HFF-Myc (cell line): ENCODE measurements around the gene GTF3A.

Experiments used
- DNase-seq: peaks from one replicate; pipeline ENCODE4 v3.0.0-alpha.2; 2011; ENCODE audit warnings: low read depth; ENCODE audit errors: extremely low read depth
- H3K4me3 ChIP-seq: replicated peaks from 2 replicates; pipeline ENCODE4 v1.5.1; 2011; ENCODE audit warnings: low read depth, mild to moderate bottlenecking, control low read depth, low read length
- CTCF ChIP-seq: IDR thresholded peaks from 2 replicates; pipeline ENCODE4 v1.5.1; 2012; ENCODE audit warnings: mild to moderate bottlenecking, low read depth, low read length, control low read depth; ENCODE audit errors: missing control alignments

GTF3A gene

GRCh38 chr13:27428160-27428559 is 3.7 kb downstream of the GTF3A start:
- no peak for TF ChIP-seq CTCF
- no peak overlapping the region for H3K4me3 ChIP-seq
- DNase-seq: no peak

GRCh38 chr13:27432180-27432579 is 7.8 kb downstream of the GTF3A start:
- DNase-seq: no peak
- H3K4me3 ChIP-seq: no peak overlapping the region
- TF ChIP-seq CTCF: no peak

GRCh38 chr13:27432611-27433210 is 8.3 kb downstream of the GTF3A start:
- DNase-seq: no peak
- H3K4me3 ChIP-seq: no peak overlapping the region
- no peak for TF ChIP-seq CTCF

- no peak overlapping the region for H3K4me3 ChIP-seq
- TF ChIP-seq CTCF: no peak
- DNase-seq: no peak
Observed at GRCh38 chr13:27437126-27437525, 12.7 kb downstream of the GTF3A start.

GRCh38 chr13:27440408-27440807 is 16.0 kb downstream of the GTF3A start:
- no peak for TF ChIP-seq CTCF
- no peak for DNase-seq
- H3K4me3 ChIP-seq: no peak overlapping the region

- no peak overlapping the region for H3K4me3 ChIP-seq
- DNase-seq: no peak
- no peak for TF ChIP-seq CTCF
Observed at GRCh38 chr13:27442071-27442647, 17.7 kb downstream of the GTF3A start.

GRCh38 chr13:27442797-27443196 is 18.4 kb downstream of the GTF3A start:
- no peak for DNase-seq
- no peak for TF ChIP-seq CTCF
- no peak overlapping the region for H3K4me3 ChIP-seq
